ENCODE results near the gene TENT5C.

DNA sequence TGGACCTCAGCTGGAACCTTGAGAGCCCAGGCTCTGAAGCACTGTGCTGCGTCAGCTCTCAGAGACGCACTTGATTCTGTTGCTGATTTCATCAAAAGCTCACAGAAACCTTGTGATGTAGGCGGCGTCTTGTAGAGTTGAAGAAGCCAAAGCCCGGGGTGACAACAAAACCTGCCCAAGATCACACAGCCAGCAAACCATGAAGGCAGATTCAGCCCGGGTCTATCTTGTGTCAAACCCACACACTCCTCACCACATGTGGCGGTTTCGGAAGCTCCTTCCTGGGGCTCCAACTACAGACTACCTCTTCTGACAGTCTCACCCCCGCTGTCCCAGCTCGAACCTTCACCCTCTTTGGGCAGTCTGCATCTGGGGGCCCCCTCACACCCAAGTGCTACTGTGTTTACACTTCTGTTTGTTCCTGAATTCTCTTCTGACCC lies 50.4 kb downstream of the TENT5C start:
- TF ChIP-seq CTCF (conservative IDR thresholded peaks at IDR 0.05) (no peak), ZFX (IDR thresholded peaks at IDR 0.05) (no peak)

All from C4-2B (cell line).